Measurements from ENCODE around the gene ANG. TPM values are rescaled to one million over a fixed set of nuclear protein-coding genes. Genes with fewer than 3 reads are reported as not detected.
A peak's percentile ranks its signal among the peaks of the same experiment; 100 is the strongest.

ANG gene
- total and polyA plus RNA-seq, 2 donors (not counting 1 experiment from before 2014, with no cell fraction given): 6.4 to 7.3 TPM

DNA sequence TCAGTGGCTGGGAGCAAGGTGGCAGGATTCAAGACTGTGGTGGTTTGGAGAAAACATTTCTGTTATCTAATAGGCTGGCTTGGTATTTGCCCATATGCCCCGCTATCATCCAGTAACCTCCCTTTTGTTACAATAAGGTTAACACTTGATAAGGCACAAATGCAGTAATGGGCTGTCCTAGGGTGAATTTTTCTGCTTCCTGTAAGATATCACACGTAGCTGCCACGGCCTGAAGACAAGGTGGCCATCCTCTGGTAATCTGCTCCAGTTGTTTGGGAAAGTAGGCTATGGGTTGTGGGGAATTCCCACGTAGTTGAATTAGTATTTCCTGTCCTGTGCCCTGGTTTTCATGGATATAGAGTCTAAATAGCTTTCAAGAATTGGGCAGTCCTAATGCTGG is 23.1 kb downstream of the ANG start:
- TF ChIP-seq CTCF (conservative IDR thresholded peaks at IDR 0.05 in 1 of 2, IDR thresholded peaks at IDR 0.05 in 1 of 2; ENCODE audit: low read depth in 1 of 2, low read length in 2 of 2) (no peak), EZH2 (IDR thresholded peaks at IDR 0.05; ENCODE audit: low read length, missing control alignments) (no peak)
- no peaks in the 10 kb centered on the region for H3K27me3 ChIP-seq (ENCODE audit: control insufficient read depth, insufficient read depth, low read length)
- no peak overlapping the region for H3K4me3 ChIP-seq (replicated peaks in 1 of 4; ENCODE audit: control extremely low read depth in 1 of 4, insufficient read depth in 1 of 4, low read depth in 3 of 4, low read length in 4 of 4)
- no peaks in the 10 kb centered on the region for H3K9me3 ChIP-seq (ENCODE audit: control insufficient read depth, insufficient read depth, low read depth, low read length)
- no peak overlapping the region for H3K27ac ChIP-seq (ENCODE audit: insufficient read depth, low read length)
- H4K20me1 ChIP-seq (ENCODE audit: control insufficient read depth, extremely low read depth, insufficient read depth, low read length): no peaks in the 10 kb centered on the region
- no peak overlapping the region for H3K4me2 ChIP-seq (ENCODE audit: extremely low read depth, insufficient read depth, low read length)
- no peaks in the 10 kb centered on the region for H3K4me1 ChIP-seq (ENCODE audit: control insufficient read depth, extremely low read depth, insufficient read depth, low read length)
- DNase-seq (ENCODE audit: low read depth in 2 of 2): no peak
- H2AFZ ChIP-seq (ENCODE audit: low read length): no peak overlapping the region
- H3K79me2 ChIP-seq (ENCODE audit: control insufficient read depth, insufficient read depth, low read length): no peaks in the 10 kb centered on the region
- H3K36me3 ChIP-seq (ENCODE audit: control insufficient read depth, insufficient read depth, low read length): no peaks in the 10 kb centered on the region
- no peak overlapping the region for H3K9ac ChIP-seq (ENCODE audit: insufficient read depth, low read length)

- Histone ChIP-seq H3K9ac (ENCODE audit: insufficient read depth, low read length) (no peak overlapping the region), H4K20me1 (ENCODE audit: control insufficient read depth, extremely low read depth, insufficient read depth, low read length) (no peaks in the 10 kb centered on the region), H3K9me3 (ENCODE audit: control insufficient read depth, insufficient read depth, low read depth, low read length) (no peaks in the 10 kb centered on the region), H3K27me3 (ENCODE audit: control insufficient read depth, insufficient read depth, low read length) (no peaks in the 10 kb centered on the region), H3K27ac (ENCODE audit: insufficient read depth, low read length) (no peak overlapping the region), H2AFZ (ENCODE audit: low read length) (no peak overlapping the region), H3K4me3 (replicated peaks in 1 of 4; ENCODE audit: control extremely low read depth in 1 of 4, insufficient read depth in 1 of 4, low read depth in 3 of 4, low read length in 4 of 4) (no peak overlapping the region), H3K4me1 (ENCODE audit: control insufficient read depth, extremely low read depth, insufficient read depth, low read length) (no peaks in the 10 kb centered on the region), H3K79me2 (ENCODE audit: control insufficient read depth, insufficient read depth, low read length) (no peaks in the 10 kb centered on the region), H3K36me3 (ENCODE audit: control insufficient read depth, insufficient read depth, low read length) (no peaks in the 10 kb centered on the region), H3K4me2 (ENCODE audit: extremely low read depth, insufficient read depth, low read length) (no peak overlapping the region)
- TF ChIP-seq EZH2 (IDR thresholded peaks at IDR 0.05; ENCODE audit: low read length, missing control alignments): no peak
- no peak for TF ChIP-seq CTCF (conservative IDR thresholded peaks at IDR 0.05 in 1 of 2, IDR thresholded peaks at IDR 0.05 in 1 of 2; ENCODE audit: low read depth in 1 of 2, low read length in 2 of 2)
- no peak for DNase-seq (ENCODE audit: low read depth in 2 of 2)
These were observed 24.3 kb downstream of the ANG start for GRCh38 chr14:20712904-20713303.

DNA sequence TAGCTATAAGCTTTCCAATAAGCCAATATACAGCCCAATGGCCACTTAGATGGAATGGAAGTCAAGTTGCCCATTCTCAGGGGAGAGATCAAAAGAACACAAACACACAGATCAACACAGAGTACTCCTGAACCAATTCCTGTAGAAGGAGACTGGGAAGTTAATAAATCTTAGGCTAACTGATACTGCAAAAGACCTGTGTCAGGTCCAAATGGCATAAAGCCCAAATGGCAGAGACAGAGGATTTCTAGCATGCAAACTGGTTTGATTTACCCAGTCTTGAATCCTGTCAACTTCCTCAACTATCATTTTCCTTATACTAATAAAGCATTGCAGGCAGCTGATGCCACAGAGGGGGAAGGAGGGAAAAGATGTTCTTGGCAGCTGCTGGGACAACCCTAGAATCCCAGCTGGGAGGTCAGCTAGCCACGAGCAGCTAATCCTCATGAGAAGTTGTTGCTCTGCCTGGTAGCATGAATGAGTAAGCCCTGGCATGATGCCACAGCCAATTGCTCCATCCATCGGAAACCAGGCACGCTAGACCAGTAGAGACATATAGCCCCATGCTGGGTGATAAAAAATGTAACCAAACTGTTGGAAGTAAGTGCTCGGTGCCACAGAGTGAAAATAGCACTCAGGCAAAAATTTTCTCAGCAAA is 26.2 kb downstream of the ANG start:
- no peak overlapping the region for H3K27ac ChIP-seq (ENCODE audit: insufficient read depth, low read length)
- no peaks in the 10 kb centered on the region for H3K36me3 ChIP-seq (ENCODE audit: control insufficient read depth, insufficient read depth, low read length)
- no peak overlapping the region for H3K4me3 ChIP-seq (replicated peaks in 1 of 4; ENCODE audit: control extremely low read depth in 1 of 4, insufficient read depth in 1 of 4, low read depth in 3 of 4, low read length in 4 of 4)
- DNase-seq (ENCODE audit: low read depth in 2 of 2): peak in 1 of 2 donors; percentile 44
- TF ChIP-seq CTCF (conservative IDR thresholded peaks at IDR 0.05 in 1 of 2, IDR thresholded peaks at IDR 0.05 in 1 of 2; ENCODE audit: low read depth in 1 of 2, low read length in 2 of 2) (no peak), EZH2 (IDR thresholded peaks at IDR 0.05; ENCODE audit: low read length, missing control alignments) (no peak)
- H3K4me2 ChIP-seq (ENCODE audit: extremely low read depth, insufficient read depth, low read length): no peak overlapping the region
- H3K27me3 ChIP-seq (ENCODE audit: control insufficient read depth, insufficient read depth, low read length): no peaks in the 10 kb centered on the region
- H3K9ac ChIP-seq (ENCODE audit: insufficient read depth, low read length): no peak overlapping the region
- H4K20me1 ChIP-seq (ENCODE audit: control insufficient read depth, extremely low read depth, insufficient read depth, low read length): no peaks in the 10 kb centered on the region
- no peak overlapping the region for H2AFZ ChIP-seq (ENCODE audit: low read length)
- H3K79me2 ChIP-seq (ENCODE audit: control insufficient read depth, insufficient read depth, low read length): no peaks in the 10 kb centered on the region
- no peaks in the 10 kb centered on the region for H3K4me1 ChIP-seq (ENCODE audit: control insufficient read depth, extremely low read depth, insufficient read depth, low read length)
- no peaks in the 10 kb centered on the region for H3K9me3 ChIP-seq (ENCODE audit: control insufficient read depth, insufficient read depth, low read depth, low read length)

Measured in fibroblast of lung (primary cell).